Germinal center (tissue), 1 donor: ENCODE results near the gene TMEM243.

Source experiments
- DNase-seq: peaks from one replicate; pipeline ENCODE4 v3.0.0; 2012; ENCODE audit warnings: mixed read lengths, low spot score

The TMEM243 gene

GRCh38 chr7:87156709-87157108 is 62.8 kb downstream of the TMEM243 start:
- no peak for DNase-seq

GRCh38 chr7:87155788-87156187 is 63.7 kb downstream of the TMEM243 start:
- peak; percentile 7 for DNase-seq

GRCh38 chr7:87154569-87154968 is 65.0 kb downstream of the TMEM243 start:
- DNase-seq = no peak

GRCh38 chr7:87154166-87154565 is 65.4 kb downstream of the TMEM243 start:
- DNase-seq = no peak

GRCh38 chr7:87152897-87153641 is 66.5 kb downstream of the TMEM243 start:
- DNase-seq = peak; percentile 30

- peak; percentile 93 for DNase-seq
These were observed 67.2 kb downstream of the TMEM243 start, which contains the start of gene DMTF1 for GRCh38 chr7:87152112-87152896. Gene DMTF1, plus strand, starts transcription at chr7:87152453. Its CDS starts 12,489 bp downstream, at chr7:87164942.

- no peak for DNase-seq
These were observed 67.8 kb downstream of the TMEM243 start for GRCh38 chr7:87151729-87152111.

- no peak for DNase-seq
These were observed 68.4 kb downstream of the TMEM243 start for GRCh38 chr7:87151002-87151728.

- peak; percentile 12 for DNase-seq
These were observed 71.1 kb downstream of the TMEM243 start for GRCh38 chr7:87148332-87148955.

- DNase-seq = no peak
These were observed 72.0 kb downstream of the TMEM243 start for GRCh38 chr7:87147500-87147899.

GRCh38 chr7:87146740-87147386 is 72.7 kb downstream of the TMEM243 start:
- DNase-seq = no peak
